WTC11 (cell line): ENCODE measurements around the gene MBD3L5. TPM values are rescaled to one million over a fixed set of nuclear protein-coding genes. Genes with fewer than 3 reads are reported as not detected.

Experiments
- ATAC-seq: fragments of 200-7000 bp; cut with Tn5 transposase; 2 replicates; pipeline ENCODE4 v1.10.0; 2021; ENCODE audit warnings: mild to moderate bottlenecking, moderate library complexity
- CTCF ChIA-PET: fragments of 300-600 bp; sonication (Branson Sonifier 250); formaldehyde crosslinking; loops from one replicate; lab custom pipeline; 2021; ENCODE audit warnings: antibody characterized with exemption; lab: Charles Lee
- POLR2A ChIA-PET: fragments of 350-600 bp; sonication (Branson Sonifier 250); formaldehyde crosslinking; loops from one replicate; lab custom pipeline; 2021; ENCODE audit warnings: antibody characterized with exemption; lab: Charles Lee
- DNase-seq: peaks from one replicate; pipeline ENCODE4 v3.0.0; 2021; ENCODE audit warnings: low spot score
- H3K27ac Mint-ChIP-seq: 2 replicates; pipeline ENCODE4 v1.8.0; 2021; ENCODE audit warnings: mixed read lengths
- H3K27me3 Mint-ChIP-seq: 2 replicates; pipeline ENCODE4 v1.8.0; 2021; ENCODE audit warnings: low read depth, mild to moderate bottlenecking, moderate library complexity, mixed read lengths
- H3K36me3 Mint-ChIP-seq: 2 replicates; pipeline ENCODE4 v1.8.0; 2021; ENCODE audit warnings: mixed read lengths
- H3K4me1 Mint-ChIP-seq: 2 replicates; pipeline ENCODE4 v1.8.0; 2022; ENCODE audit warnings: mixed read lengths
- H3K4me3 Mint-ChIP-seq: 2 replicates; pipeline ENCODE4 v1.8.0; 2021; ENCODE audit warnings: mild to moderate bottlenecking, moderate library complexity, mixed read lengths
- H3K9me3 Mint-ChIP-seq: 2 replicates; pipeline ENCODE4 v1.8.0; 2021; ENCODE audit warnings: mixed read lengths
- ETV6 ChIP-seq: sonication (generic); formaldehyde crosslinking; IDR thresholded peaks from 2 replicates; pipeline ENCODE4 v1.8.1; 2022; ENCODE audit warnings: mild to moderate bottlenecking, missing genetic modification reagents
- FOXJ3 ChIP-seq: sonication (generic); formaldehyde crosslinking; IDR thresholded peaks from 2 replicates; pipeline ENCODE4 v1.9.0; 2021; ENCODE audit warnings: missing genetic modification reagents, mild to moderate bottlenecking, borderline replicate concordance
- GTF2I ChIP-seq: fragments of 250-450 bp; sonication (Bioruptor Pico); conservative IDR thresholded peaks from 2 replicates; pipeline ENCODE4 v1.4.0; 2021; ENCODE audit warnings: mild to moderate bottlenecking
- JAZF1 ChIP-seq: fragments of 250-450 bp; sonication (Bioruptor Pico); IDR thresholded peaks from 2 replicates; pipeline ENCODE4 v1.9.0; 2021; ENCODE audit warnings: moderate library complexity, mild to moderate bottlenecking, inconsistent platforms
- KAT7 ChIP-seq: sonication (generic); formaldehyde crosslinking; IDR thresholded peaks from 2 replicates; pipeline ENCODE4 v1.8.1; 2023; ENCODE audit warnings: missing genetic modification reagents, mild to moderate bottlenecking, borderline replicate concordance
- NFATC4 ChIP-seq: fragments of 250-450 bp; sonication (Bioruptor Pico); IDR thresholded peaks from 2 replicates; pipeline ENCODE4 v1.9.0; 2021; ENCODE audit warnings: mild to moderate bottlenecking
- OVOL2 ChIP-seq: fragments of 250-450 bp; sonication (Bioruptor Pico); IDR thresholded peaks from 2 replicates; pipeline ENCODE4 v1.9.0; 2021; ENCODE audit warnings: mild to moderate bottlenecking, borderline replicate concordance
- RORB ChIP-seq: fragments of 250-450 bp; sonication (Bioruptor Pico); IDR thresholded peaks from 2 replicates; pipeline ENCODE4 v1.9.0; 2021; ENCODE audit warnings: mild to moderate bottlenecking
- TP53 ChIP-seq: sonication (generic); formaldehyde crosslinking; IDR thresholded peaks from 2 replicates; pipeline ENCODE4 v1.8.1; 2023; ENCODE audit warnings: mild to moderate bottlenecking, missing genetic modification reagents
- ZNF121 ChIP-seq: sonication (generic); formaldehyde crosslinking; IDR thresholded peaks from 2 replicates; pipeline ENCODE4 v1.8.0; 2023; ENCODE audit warnings: missing genetic modification reagents
- ZNF219 ChIP-seq: sonication (generic); formaldehyde crosslinking; IDR thresholded peaks from 2 replicates; pipeline ENCODE4 v1.8.0; 2023; ENCODE audit warnings: missing genetic modification reagents, mild to moderate bottlenecking, borderline replicate concordance
- ZNF317 ChIP-seq: sonication (generic); formaldehyde crosslinking; IDR thresholded peaks from 2 replicates; pipeline ENCODE4 v1.8.1; 2023; ENCODE audit warnings: low read depth, mild to moderate bottlenecking, moderate library complexity, missing genetic modification reagents, borderline replicate concordance
- total RNA-seq: library from RNA; stranded (reverse); gene quantifications from 3 replicates; pipeline ENCODE4 v1.2.3, GENCODE V29; 2021
- TF ChIP-seq, protein P1 (sequence below): sonication (generic); formaldehyde crosslinking; IDR thresholded peaks from 2 replicates; pipeline ENCODE4 v1.8.1; 2023; ENCODE audit warnings: mild to moderate bottlenecking, moderate library complexity, missing genetic modification reagents
- TF ChIP-seq, protein P2 (sequence below): sonication (generic); formaldehyde crosslinking; IDR thresholded peaks from 2 replicates; pipeline ENCODE4 v1.8.1; 2023; ENCODE audit warnings: mild to moderate bottlenecking, missing genetic modification reagents, borderline replicate concordance
- TF ChIP-seq, protein P3 (sequence below): sonication (generic); formaldehyde crosslinking; IDR thresholded peaks from 2 replicates; pipeline ENCODE4 v1.8.1; 2023; ENCODE audit warnings: mild to moderate bottlenecking, missing genetic modification reagents, moderate library complexity
- TF ChIP-seq, protein P4 (sequence below): sonication (generic); formaldehyde crosslinking; IDR thresholded peaks from 2 replicates; pipeline ENCODE4 v1.8.0; 2023; ENCODE audit warnings: mild to moderate bottlenecking, missing genetic modification reagents
- TF ChIP-seq, protein P5 (sequence below): sonication (generic); formaldehyde crosslinking; IDR thresholded peaks from 2 replicates; pipeline ENCODE4 v1.8.1; 2022; ENCODE audit warnings: mild to moderate bottlenecking, missing genetic modification reagents, moderate library complexity, borderline replicate concordance
- TF ChIP-seq, protein P6 (sequence below): sonication (generic); formaldehyde crosslinking; IDR thresholded peaks from 2 replicates; pipeline ENCODE4 v1.8.0; 2022; ENCODE audit warnings: mild to moderate bottlenecking, missing genetic modification reagents
- TF ChIP-seq, protein P7 (sequence below): sonication (generic); formaldehyde crosslinking; IDR thresholded peaks from 2 replicates; pipeline ENCODE4 v1.8.1; 2022; ENCODE audit warnings: mild to moderate bottlenecking, moderate library complexity, missing genetic modification reagents
- TF ChIP-seq, protein P8 (sequence below): sonication (generic); formaldehyde crosslinking; IDR thresholded peaks from 2 replicates; pipeline ENCODE4 v1.8.0; 2022; ENCODE audit warnings: mild to moderate bottlenecking, missing genetic modification reagents

Gene MBD3L5
- total RNA-seq, 1 experiment from 2014 or later: not detected

DNA sequence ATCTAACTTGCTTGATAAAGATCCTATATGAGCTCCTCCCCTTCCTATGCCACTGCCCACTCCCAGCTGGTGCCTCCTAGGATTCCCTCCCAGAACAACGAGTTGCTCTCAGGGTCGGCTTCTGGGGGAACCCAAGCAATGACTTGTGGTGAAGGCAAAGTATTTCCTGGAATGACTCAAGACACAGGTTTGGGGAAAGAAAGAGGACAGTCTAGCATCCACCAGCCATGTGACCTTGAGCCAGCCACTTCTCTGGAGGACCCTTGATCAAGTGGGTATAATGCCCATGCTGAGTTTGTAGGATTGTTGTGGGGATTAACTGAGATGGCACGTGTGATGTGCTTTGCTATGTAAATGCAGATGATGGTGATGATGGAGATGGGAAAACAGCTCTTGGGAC lies 42.1 kb upstream of the MBD3L5 start:
- Mint-ChIP-seq H3K36me3 (peaks cover 54% of the 10 kb centered on the region), H3K27ac (no peak overlapping the region), H3K27me3 (peaks cover 6% of the 10 kb centered on the region; the same call in 1 of the 2 replicates), H3K9me3 (peaks cover 70% of the 10 kb centered on the region), H3K4me3 (no peak overlapping the region), H3K4me1 (no peaks in the 10 kb centered on the region)
- ChIA-PET POLR2A (no interaction called here), CTCF (no interaction called here)
- no peak for ATAC-seq
- DNase-seq: no peak
- TF ChIP-seq FOXJ3 (CRISPR knock-in tag) (no peak), RORB (no peak), JAZF1 (CRISPR knock-in tag) (no peak), KAT7 (CRISPR knock-in tag) (no peak), ZNF121 (CRISPR knock-in tag) (no peak), TP53 (CRISPR knock-in tag) (no peak), ZNF317 (CRISPR knock-in tag) (no peak)
- TF ChIP-seq, protein P1, sequence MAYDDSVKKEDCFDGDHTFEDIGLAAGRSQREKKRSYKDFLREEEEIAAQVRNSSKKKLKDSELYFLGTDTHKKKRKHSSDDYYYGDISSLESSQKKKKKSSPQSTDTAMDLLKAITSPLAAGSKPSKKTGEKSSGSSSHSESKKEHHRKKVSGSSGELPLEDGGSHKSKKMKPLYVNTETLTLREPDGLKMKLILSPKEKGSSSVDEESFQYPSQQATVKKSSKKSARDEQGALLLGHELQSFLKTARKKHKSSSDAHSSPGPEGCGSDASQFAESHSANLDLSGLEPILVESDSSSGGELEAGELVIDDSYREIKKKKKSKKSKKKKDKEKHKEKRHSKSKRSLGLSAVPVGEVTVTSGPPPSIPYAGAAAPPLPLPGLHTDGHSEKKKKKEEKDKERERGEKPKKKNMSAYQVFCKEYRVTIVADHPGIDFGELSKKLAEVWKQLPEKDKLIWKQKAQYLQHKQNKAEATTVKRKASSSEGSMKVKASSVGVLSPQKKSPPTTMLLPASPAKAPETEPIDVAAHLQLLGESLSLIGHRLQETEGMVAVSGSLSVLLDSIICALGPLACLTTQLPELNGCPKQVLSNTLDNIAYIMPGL (CRISPR knock-in tag): no peak
- TF ChIP-seq, protein P2, sequence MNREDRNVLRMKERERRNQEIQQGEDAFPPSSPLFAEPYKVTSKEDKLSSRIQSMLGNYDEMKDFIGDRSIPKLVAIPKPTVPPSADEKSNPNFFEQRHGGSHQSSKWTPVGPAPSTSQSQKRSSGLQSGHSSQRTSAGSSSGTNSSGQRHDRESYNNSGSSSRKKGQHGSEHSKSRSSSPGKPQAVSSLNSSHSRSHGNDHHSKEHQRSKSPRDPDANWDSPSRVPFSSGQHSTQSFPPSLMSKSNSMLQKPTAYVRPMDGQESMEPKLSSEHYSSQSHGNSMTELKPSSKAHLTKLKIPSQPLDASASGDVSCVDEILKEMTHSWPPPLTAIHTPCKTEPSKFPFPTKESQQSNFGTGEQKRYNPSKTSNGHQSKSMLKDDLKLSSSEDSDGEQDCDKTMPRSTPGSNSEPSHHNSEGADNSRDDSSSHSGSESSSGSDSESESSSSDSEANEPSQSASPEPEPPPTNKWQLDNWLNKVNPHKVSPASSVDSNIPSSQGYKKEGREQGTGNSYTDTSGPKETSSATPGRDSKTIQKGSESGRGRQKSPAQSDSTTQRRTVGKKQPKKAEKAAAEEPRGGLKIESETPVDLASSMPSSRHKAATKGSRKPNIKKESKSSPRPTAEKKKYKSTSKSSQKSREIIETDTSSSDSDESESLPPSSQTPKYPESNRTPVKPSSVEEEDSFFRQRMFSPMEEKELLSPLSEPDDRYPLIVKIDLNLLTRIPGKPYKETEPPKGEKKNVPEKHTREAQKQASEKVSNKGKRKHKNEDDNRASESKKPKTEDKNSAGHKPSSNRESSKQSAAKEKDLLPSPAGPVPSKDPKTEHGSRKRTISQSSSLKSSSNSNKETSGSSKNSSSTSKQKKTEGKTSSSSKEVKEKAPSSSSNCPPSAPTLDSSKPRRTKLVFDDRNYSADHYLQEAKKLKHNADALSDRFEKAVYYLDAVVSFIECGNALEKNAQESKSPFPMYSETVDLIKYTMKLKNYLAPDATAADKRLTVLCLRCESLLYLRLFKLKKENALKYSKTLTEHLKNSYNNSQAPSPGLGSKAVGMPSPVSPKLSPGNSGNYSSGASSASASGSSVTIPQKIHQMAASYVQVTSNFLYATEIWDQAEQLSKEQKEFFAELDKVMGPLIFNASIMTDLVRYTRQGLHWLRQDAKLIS (CRISPR knock-in tag): no peak
- TF ChIP-seq, all 79 proteins: peak for 0

DNA sequence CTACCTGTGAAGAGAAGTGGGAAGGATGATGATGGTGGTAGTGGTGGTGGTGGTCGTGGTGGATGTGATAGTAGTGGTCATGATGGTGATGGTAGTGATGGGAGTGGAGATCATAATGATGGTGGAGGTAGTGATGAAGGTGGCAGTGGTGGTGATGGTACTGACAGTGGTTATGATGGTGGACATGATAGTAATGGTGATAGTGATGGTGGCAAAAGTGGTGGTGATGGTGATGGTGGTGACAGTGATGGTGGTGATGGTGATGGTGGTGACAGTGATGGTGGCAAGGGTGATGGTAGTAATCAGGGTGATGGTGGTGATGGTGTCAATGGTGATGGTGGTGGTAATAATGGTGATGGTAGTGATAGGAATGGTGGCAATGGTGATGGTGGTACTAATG lies 35.3 kb upstream of the MBD3L5 start:
- TF ChIP-seq, protein P3, sequence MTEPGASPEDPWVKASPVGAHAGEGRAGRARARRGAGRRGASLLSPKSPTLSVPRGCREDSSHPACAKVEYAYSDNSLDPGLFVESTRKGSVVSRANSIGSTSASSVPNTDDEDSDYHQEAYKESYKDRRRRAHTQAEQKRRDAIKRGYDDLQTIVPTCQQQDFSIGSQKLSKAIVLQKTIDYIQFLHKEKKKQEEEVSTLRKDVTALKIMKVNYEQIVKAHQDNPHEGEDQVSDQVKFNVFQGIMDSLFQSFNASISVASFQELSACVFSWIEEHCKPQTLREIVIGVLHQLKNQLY (CRISPR knock-in tag): no peak
- no peak for TF ChIP-seq NFATC4 (CRISPR knock-in tag)
- TF ChIP-seq RORB: no peak
- TF ChIP-seq ZNF219 (CRISPR knock-in tag): no peak

DNA sequence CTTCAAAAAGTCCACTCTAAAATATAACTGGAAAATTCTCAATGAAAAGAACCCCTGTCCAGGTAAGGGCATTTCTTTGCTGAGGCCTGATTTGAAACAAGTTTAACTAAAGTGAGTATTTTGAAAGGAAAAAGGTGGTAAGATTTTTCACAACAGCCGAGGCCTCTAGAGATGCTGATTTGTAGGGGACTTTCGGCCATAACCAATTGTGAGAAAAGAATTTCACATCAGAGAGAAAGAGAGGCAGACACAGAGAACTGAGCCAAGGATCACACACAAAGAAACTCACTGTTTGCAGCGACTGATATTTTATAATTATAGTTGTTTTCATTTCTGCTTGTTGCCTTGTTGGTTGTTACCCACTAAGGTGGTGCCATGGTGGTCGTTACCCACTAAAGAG lies 33.6 kb upstream of the MBD3L5 start:
- ChIA-PET CTCF (no interaction called here), POLR2A (no interaction called here)
- H3K27me3 Mint-ChIP-seq: peaks cover 19% of the 10 kb centered on the region
- no peak overlapping the region for H3K27ac Mint-ChIP-seq
- H3K9me3 Mint-ChIP-seq: peaks cover 76% of the 10 kb centered on the region
- no peak for DNase-seq
- no peaks in the 10 kb centered on the region for H3K4me1 Mint-ChIP-seq
- no peak overlapping the region for H3K4me3 Mint-ChIP-seq
- H3K36me3 Mint-ChIP-seq: peaks cover 69% of the 10 kb centered on the region
- ATAC-seq: no peak
- TF ChIP-seq ETV6 (CRISPR knock-in tag) (no peak), ZNF219 (CRISPR knock-in tag) (no peak), GTF2I (CRISPR knock-in tag) (no peak), OVOL2 (no peak)
- TF ChIP-seq, protein P4, sequence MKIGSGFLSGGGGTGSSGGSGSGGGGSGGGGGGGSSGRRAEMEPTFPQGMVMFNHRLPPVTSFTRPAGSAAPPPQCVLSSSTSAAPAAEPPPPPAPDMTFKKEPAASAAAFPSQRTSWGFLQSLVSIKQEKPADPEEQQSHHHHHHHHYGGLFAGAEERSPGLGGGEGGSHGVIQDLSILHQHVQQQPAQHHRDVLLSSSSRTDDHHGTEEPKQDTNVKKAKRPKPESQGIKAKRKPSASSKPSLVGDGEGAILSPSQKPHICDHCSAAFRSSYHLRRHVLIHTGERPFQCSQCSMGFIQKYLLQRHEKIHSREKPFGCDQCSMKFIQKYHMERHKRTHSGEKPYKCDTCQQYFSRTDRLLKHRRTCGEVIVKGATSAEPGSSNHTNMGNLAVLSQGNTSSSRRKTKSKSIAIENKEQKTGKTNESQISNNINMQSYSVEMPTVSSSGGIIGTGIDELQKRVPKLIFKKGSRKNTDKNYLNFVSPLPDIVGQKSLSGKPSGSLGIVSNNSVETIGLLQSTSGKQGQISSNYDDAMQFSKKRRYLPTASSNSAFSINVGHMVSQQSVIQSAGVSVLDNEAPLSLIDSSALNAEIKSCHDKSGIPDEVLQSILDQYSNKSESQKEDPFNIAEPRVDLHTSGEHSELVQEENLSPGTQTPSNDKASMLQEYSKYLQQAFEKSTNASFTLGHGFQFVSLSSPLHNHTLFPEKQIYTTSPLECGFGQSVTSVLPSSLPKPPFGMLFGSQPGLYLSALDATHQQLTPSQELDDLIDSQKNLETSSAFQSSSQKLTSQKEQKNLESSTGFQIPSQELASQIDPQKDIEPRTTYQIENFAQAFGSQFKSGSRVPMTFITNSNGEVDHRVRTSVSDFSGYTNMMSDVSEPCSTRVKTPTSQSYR (CRISPR knock-in tag): no peak
- TF ChIP-seq, protein P5, sequence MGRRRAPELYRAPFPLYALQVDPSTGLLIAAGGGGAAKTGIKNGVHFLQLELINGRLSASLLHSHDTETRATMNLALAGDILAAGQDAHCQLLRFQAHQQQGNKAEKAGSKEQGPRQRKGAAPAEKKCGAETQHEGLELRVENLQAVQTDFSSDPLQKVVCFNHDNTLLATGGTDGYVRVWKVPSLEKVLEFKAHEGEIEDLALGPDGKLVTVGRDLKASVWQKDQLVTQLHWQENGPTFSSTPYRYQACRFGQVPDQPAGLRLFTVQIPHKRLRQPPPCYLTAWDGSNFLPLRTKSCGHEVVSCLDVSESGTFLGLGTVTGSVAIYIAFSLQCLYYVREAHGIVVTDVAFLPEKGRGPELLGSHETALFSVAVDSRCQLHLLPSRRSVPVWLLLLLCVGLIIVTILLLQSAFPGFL (CRISPR knock-in tag): no peak
- TF ChIP-seq, protein P6, sequence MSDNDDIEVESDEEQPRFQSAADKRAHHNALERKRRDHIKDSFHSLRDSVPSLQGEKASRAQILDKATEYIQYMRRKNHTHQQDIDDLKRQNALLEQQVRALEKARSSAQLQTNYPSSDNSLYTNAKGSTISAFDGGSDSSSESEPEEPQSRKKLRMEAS (CRISPR knock-in tag): no peak
- TF ChIP-seq, protein P7, sequence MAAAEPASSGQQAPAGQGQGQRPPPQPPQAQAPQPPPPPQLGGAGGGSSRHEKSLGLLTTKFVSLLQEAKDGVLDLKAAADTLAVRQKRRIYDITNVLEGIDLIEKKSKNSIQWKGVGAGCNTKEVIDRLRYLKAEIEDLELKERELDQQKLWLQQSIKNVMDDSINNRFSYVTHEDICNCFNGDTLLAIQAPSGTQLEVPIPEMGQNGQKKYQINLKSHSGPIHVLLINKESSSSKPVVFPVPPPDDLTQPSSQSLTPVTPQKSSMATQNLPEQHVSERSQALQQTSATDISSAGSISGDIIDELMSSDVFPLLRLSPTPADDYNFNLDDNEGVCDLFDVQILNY: no peak
- TF ChIP-seq, protein P8, sequence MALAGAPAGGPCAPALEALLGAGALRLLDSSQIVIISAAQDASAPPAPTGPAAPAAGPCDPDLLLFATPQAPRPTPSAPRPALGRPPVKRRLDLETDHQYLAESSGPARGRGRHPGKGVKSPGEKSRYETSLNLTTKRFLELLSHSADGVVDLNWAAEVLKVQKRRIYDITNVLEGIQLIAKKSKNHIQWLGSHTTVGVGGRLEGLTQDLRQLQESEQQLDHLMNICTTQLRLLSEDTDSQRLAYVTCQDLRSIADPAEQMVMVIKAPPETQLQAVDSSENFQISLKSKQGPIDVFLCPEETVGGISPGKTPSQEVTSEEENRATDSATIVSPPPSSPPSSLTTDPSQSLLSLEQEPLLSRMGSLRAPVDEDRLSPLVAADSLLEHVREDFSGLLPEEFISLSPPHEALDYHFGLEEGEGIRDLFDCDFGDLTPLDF (CRISPR knock-in tag): no peak

More for the DNA sequence above, 35.3 kb upstream of the MBD3L5 start:
- Mint-ChIP-seq H3K4me1 (no peaks in the 10 kb centered on the region), H3K4me3 (no peak overlapping the region), H3K27me3 (peaks cover 12% of the 10 kb centered on the region), H3K36me3 (peaks cover 62% of the 10 kb centered on the region), H3K9me3 (peaks cover 71% of the 10 kb centered on the region), H3K27ac (no peak overlapping the region)
- ATAC-seq (no peak), DNase-seq (no peak)
- POLR2A ChIA-PET: interaction anchor here (0.7 kb wide), 1 partner anchor 1061 kb away, joined by 3 read pairs; no protein-coding TSS in a partner anchor
- CTCF ChIA-PET: no interaction called here
